Panc1 (cell line): Measurements from ENCODE around the gene PROK1. TPM values are rescaled to one million over a fixed set of nuclear protein-coding genes. Genes with fewer than 3 reads are reported as not detected.

Experiments used
- ATAC-seq: fragments of 200-7000 bp; cut with Tn5 transposase; 2 replicates; pipeline ENCODE4 v1.9.1; 2020; ENCODE audit warnings: mild to moderate bottlenecking, moderate library complexity
- BruUV-seq: library from RNA; stranded (reverse); fragments of 400-500 nt; replicated peaks from 2 replicates; lab custom pipeline; 2021; lab: Mats Ljungman, UMichigan
- CTCF ChIA-PET: fragments of 300-600 bp; sonication (Branson Sonifier 250); formaldehyde crosslinking; loops from one replicate; lab custom pipeline; 2022; ENCODE audit warnings: antibody characterized with exemption; lab: Charles Lee
- POLR2A ChIA-PET: fragments of 300-600 bp; sonication (Branson Sonifier 250); formaldehyde crosslinking; loops from one replicate; lab custom pipeline; 2022; ENCODE audit warnings: antibody characterized with exemption; lab: Charles Lee
- DNase-seq: peaks from one replicate; pipeline ENCODE4 v3.0.0-alpha.2; 2010; ENCODE audit warnings: low read depth, low spot score
- H3K27ac ChIP-seq: 2 replicates; pipeline ENCODE4 v1.5.1; 2011; ENCODE audit warnings: mild to moderate bottlenecking, low read length, inconsistent platforms
- H3K27me3 ChIP-seq: fragments of 200-500 bp; sonication (Bioruptor generic); 2 replicates; pipeline ENCODE4 v1.6.0; 2014; ENCODE audit warnings: low read length, inconsistent platforms; ENCODE audit not compliant: control insufficient read depth, insufficient read depth
- H3K36me3 ChIP-seq: fragments of 200-500 bp; sonication (Bioruptor generic); 2 replicates; pipeline ENCODE4 v1.5.1; 2014; ENCODE audit warnings: inconsistent platforms, mild to moderate bottlenecking, low read length, moderate library complexity; ENCODE audit not compliant: control insufficient read depth, insufficient read depth
- H3K4me1 ChIP-seq: 2 replicates; pipeline ENCODE4 v1.5.1; 2011; ENCODE audit warnings: inconsistent platforms, mild to moderate bottlenecking, low read length, moderate library complexity; ENCODE audit not compliant: control insufficient read depth, insufficient read depth
- H3K4me3 ChIP-seq, 2 experiments: 2 replicates each; pipeline ENCODE4 v1.5.1; 2011 to 2012; ENCODE audit warnings: low read depth in 2 of 2, low read length in 2 of 2, mild to moderate bottlenecking in 2 of 2, inconsistent platforms in 1 of 2, moderate library complexity in 1 of 2
- H3K9me3 ChIP-seq: fragments of 200-500 bp; sonication (Bioruptor generic); 2 replicates; pipeline ENCODE4 v1.5.1; 2014; ENCODE audit warnings: low read depth, mild to moderate bottlenecking, inconsistent platforms, low read length, moderate library complexity; ENCODE audit not compliant: control insufficient read depth, insufficient read depth
- POLR2AphosphoS5 ChIP-seq: IDR thresholded peaks from 2 replicates; pipeline ENCODE4 v1.6.1; 2012; ENCODE audit warnings: mild to moderate bottlenecking, low read depth, low read length, moderate library complexity
- SIN3A ChIP-seq: IDR thresholded peaks from 2 replicates; pipeline ENCODE4 v1.6.1; 2012; ENCODE audit warnings: low read depth, mild to moderate bottlenecking, low read length, moderate library complexity, borderline replicate concordance; ENCODE audit not compliant: insufficient read depth
- TCF7L2 ChIP-seq: IDR thresholded peaks from 2 replicates; pipeline ENCODE4 v1.6.1; 2011; ENCODE audit warnings: mild to moderate bottlenecking, low read depth, low read length, inconsistent platforms
- in situ Hi-C: cut with HindIII; loops from 2 replicates; pipeline ENCODE4 v1.10.0; 2016; ENCODE audit warnings: low sequenced_read_pairs, low pct_unique_long_range_greater_than_20kb
- intact Hi-C: fragments of 100-400 bp; cut with micrococcal nuclease; formaldehyde crosslinking; loops from one replicate; pipeline ENCODE4 v1.10.0; 2022; ENCODE audit not compliant: unreplicated experiment
- total RNA-seq: library from RNA; stranded (reverse); gene quantifications from one replicate; pipeline ENCODE4 v1.2.1, GENCODE V29; 2021; ENCODE audit not compliant: unreplicated experiment
- TF ChIP-seq, protein P1 (sequence below), 2 experiments: IDR thresholded peaks; 2 replicates each; pipeline ENCODE4 v1.6.1; 2011 to 2012; ENCODE audit warnings: low read depth in 2 of 2, control low read depth in 1 of 2, low read length in 1 of 2, mild to moderate bottlenecking in 1 of 2, moderate library complexity in 1 of 2; ENCODE audit not compliant: insufficient read depth in 1 of 2
- TF ChIP-seq, protein P2 (sequence below): fragments of 450-650 bp; IDR thresholded peaks from 2 replicates; pipeline ENCODE4 v1.5.1; 2017; ENCODE audit warnings: mild to moderate bottlenecking

PROK1 gene
- total RNA-seq, 1 experiment from 2014 or later = not detected

DNA sequence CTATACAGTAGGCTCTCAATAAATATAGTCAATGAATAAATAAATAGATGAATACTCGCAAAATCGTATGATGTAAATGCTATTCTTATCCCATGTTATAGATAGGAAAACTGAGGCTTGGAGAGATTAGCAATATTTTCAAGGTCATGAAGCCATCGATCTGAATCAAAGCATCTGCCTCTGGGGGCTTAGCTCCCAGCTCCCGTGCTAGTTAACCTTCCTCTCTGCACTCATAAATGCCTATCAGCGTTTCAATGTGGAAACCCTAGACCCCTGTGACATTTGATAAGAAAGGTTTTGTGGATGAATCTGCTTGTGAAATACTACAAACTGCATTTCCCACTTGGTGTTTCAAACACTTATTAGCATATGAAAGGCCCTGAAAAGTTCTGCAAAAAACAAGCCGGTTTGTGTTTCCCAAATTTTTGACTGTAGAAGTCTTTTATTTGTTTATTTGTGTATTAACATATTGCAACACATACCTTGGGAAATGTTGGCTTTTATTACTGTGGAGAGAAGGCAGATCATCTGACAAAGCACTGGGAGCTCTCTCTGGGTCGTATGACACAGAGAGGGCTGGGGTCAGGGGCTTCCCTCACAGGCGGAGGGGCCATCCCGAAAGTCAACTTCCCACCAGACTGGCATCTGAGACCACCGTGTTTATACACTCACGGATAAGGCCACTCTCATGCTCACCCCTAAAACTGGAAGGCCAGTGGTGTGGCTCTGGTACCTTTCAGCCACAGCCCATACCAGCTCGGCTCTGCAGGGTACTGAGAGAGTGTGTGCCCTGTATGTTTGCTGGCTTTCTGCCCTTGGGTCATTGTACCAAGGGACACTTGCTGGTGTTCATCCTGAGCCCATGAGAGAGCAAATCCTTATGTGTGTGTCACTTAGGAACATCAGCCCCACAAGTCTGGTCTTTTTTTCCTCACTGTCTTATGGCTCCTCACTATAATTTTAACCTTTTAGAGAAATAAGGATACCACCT lies 993 bp upstream of the PROK1 start:
- no peak overlapping the region for H3K27ac ChIP-seq
- peaks cover 9% of the 10 kb centered on the region for H3K27me3 ChIP-seq
- in situ Hi-C loops = no loop called here
- POLR2A ChIA-PET = no interaction called here
- no peak for DNase-seq
- ATAC-seq = 0 out of 2 replicates have a peak, but pooled peaks have one; percentile 30
- intact Hi-C loops = no loop called here
- no peaks in the 10 kb centered on the region for H3K36me3 ChIP-seq
- no peak overlapping the region for H3K4me3 ChIP-seq
- TF ChIP-seq POLR2AphosphoS5 = no peak
- TF ChIP-seq, protein P1, sequence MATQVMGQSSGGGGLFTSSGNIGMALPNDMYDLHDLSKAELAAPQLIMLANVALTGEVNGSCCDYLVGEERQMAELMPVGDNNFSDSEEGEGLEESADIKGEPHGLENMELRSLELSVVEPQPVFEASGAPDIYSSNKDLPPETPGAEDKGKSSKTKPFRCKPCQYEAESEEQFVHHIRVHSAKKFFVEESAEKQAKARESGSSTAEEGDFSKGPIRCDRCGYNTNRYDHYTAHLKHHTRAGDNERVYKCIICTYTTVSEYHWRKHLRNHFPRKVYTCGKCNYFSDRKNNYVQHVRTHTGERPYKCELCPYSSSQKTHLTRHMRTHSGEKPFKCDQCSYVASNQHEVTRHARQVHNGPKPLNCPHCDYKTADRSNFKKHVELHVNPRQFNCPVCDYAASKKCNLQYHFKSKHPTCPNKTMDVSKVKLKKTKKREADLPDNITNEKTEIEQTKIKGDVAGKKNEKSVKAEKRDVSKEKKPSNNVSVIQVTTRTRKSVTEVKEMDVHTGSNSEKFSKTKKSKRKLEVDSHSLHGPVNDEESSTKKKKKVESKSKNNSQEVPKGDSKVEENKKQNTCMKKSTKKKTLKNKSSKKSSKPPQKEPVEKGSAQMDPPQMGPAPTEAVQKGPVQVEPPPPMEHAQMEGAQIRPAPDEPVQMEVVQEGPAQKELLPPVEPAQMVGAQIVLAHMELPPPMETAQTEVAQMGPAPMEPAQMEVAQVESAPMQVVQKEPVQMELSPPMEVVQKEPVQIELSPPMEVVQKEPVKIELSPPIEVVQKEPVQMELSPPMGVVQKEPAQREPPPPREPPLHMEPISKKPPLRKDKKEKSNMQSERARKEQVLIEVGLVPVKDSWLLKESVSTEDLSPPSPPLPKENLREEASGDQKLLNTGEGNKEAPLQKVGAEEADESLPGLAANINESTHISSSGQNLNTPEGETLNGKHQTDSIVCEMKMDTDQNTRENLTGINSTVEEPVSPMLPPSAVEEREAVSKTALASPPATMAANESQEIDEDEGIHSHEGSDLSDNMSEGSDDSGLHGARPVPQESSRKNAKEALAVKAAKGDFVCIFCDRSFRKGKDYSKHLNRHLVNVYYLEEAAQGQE (IDR thresholded peaks at IDR 0.05; ENCODE audit: insufficient read depth in 1 of 2, low read depth in 2 of 2, low read length in 1 of 2) = no peak
- TF ChIP-seq, protein P2, sequence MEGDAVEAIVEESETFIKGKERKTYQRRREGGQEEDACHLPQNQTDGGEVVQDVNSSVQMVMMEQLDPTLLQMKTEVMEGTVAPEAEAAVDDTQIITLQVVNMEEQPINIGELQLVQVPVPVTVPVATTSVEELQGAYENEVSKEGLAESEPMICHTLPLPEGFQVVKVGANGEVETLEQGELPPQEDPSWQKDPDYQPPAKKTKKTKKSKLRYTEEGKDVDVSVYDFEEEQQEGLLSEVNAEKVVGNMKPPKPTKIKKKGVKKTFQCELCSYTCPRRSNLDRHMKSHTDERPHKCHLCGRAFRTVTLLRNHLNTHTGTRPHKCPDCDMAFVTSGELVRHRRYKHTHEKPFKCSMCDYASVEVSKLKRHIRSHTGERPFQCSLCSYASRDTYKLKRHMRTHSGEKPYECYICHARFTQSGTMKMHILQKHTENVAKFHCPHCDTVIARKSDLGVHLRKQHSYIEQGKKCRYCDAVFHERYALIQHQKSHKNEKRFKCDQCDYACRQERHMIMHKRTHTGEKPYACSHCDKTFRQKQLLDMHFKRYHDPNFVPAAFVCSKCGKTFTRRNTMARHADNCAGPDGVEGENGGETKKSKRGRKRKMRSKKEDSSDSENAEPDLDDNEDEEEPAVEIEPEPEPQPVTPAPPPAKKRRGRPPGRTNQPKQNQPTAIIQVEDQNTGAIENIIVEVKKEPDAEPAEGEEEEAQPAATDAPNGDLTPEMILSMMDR = no peak
- no peak for TF ChIP-seq SIN3A
- TF ChIP-seq TCF7L2 = no peak
- CTCF ChIA-PET = no interaction called here
- H3K4me1 ChIP-seq = no peaks in the 10 kb centered on the region
- no TSS peak for BruUV-seq
- no peaks in the 10 kb centered on the region for H3K9me3 ChIP-seq

DNA sequence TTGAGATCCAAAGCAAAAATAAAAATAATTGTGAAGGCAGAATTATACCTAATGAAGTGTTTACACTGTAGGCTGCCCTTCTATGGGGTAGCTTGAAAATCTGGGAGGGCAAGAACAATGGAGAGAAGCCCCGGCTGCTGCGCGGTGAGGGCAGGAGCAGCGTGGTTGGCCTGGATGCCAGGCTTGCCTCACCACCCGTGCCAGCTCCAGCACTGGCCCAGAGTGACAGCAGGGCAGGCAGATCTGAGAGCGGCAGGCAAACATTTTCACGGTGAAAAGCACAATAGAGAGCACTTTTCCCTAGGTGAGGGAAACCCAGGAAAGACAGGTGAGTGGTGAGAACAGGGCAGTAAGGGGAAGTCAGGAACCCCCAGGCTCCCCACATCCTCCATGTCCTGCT lies 1.4 kb downstream of the PROK1 start:
- no peak for DNase-seq
- ChIA-PET CTCF (interaction anchor here (0.8 kb wide), 1 partner anchor 8 kb away, joined by 3 read pairs; no protein-coding TSS in a partner anchor), POLR2A (no interaction called here)
- in situ Hi-C loops = no loop called here
- H3K4me3 ChIP-seq = no peak overlapping the region
- H3K27me3 ChIP-seq = peaks cover 9% of the 10 kb centered on the region
- H3K4me1 ChIP-seq = no peaks in the 10 kb centered on the region
- H3K9me3 ChIP-seq = no peaks in the 10 kb centered on the region
- intact Hi-C loops = no loop called here
- ATAC-seq = no peak
- no TSS peak for BruUV-seq
- TF ChIP-seq POLR2AphosphoS5 = no peak
- no peak for TF ChIP-seq TCF7L2
- TF ChIP-seq, protein P2 = no peak
- H3K27ac ChIP-seq = no peak overlapping the region
- no peaks in the 10 kb centered on the region for H3K36me3 ChIP-seq
